RWPE2 (cell line): ENCODE data around the gene GTF3C6.
A peak's percentile ranks its signal among the peaks of the same experiment; 100 is the strongest.

ENCODE experiments used
- ATAC-seq: fragments of 200-7000 bp; cut with Tn5 transposase; 3 replicates; pipeline ENCODE4 v1.9.1; 2021; ENCODE audit warnings: low read depth
- DNase-seq: peaks from one replicate; pipeline ENCODE4 v3.0.0-alpha.2; 2020; ENCODE audit warnings: low spot score
- H3K27ac ChIP-seq: fragments of 450-650 bp; 2 replicates; pipeline ENCODE4 v1.5.1; 2017; ENCODE audit warnings: mild to moderate bottlenecking; ENCODE audit not compliant: poor library complexity, severe bottlenecking
- H3K27me3 ChIP-seq: fragments of 250-450 bp; sonication (Bioruptor Pico); 2 replicates; pipeline ENCODE4 v1.5.1; 2021; ENCODE audit warnings: mild to moderate bottlenecking, moderate library complexity; ENCODE audit not compliant: insufficient read depth, poor library complexity, severe bottlenecking
- H3K36me3 ChIP-seq: fragments of 250-450 bp; sonication (Bioruptor Pico); 2 replicates; pipeline ENCODE4 v1.5.1; 2020; ENCODE audit warnings: low read depth, mild to moderate bottlenecking, moderate library complexity
- H3K4me1 ChIP-seq: fragments of 250-450 bp; sonication (Bioruptor Pico); 2 replicates; pipeline ENCODE4 v1.5.1; 2021; ENCODE audit warnings: mild to moderate bottlenecking, moderate library complexity; ENCODE audit not compliant: insufficient read depth, poor library complexity, severe bottlenecking
- H3K4me3 ChIP-seq: fragments of 250-450 bp; sonication (Bioruptor Pico); 2 replicates; pipeline ENCODE4 v1.5.1; 2021; ENCODE audit warnings: mild to moderate bottlenecking, moderate library complexity; ENCODE audit not compliant: severe bottlenecking
- H3K9me3 ChIP-seq: fragments of 250-450 bp; sonication (Bioruptor Pico); 2 replicates; pipeline ENCODE4 v1.5.1; 2021; ENCODE audit warnings: mild to moderate bottlenecking, moderate library complexity; ENCODE audit not compliant: severe bottlenecking
- TF ChIP-seq, protein P1 (sequence below): fragments of 450-650 bp; IDR thresholded peaks from one replicate; pipeline ENCODE4 v1.5.1; 2017; ENCODE audit warnings: mild to moderate bottlenecking, moderate library complexity; ENCODE audit not compliant: poor library complexity, severe bottlenecking

GTF3C6 gene

DNA sequence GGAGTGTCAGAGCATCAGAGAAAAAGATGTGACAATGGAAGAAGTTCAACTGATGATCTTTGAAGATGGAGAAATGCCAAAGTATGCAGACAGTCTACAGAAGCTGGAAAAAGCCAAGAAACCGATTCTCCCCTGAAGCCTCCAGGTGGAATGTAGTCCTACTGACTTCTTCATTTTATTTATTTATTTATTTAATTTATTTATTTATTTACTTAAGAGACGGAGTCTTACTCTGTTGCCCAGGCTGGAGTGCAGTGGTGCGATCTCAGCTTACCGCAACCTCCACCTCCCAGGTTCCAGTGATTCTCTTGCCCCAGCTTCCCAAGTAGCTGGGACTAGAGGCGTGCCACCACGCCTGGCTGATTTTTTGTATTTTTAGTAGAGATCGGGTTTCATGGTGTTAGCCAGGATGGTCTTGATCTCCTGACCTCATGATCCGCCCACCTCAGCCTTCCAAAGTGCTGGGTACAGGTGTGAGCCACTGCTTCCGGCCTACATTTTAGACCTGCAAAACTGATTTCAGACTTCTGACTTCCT is 21.1 kb downstream of the GTF3C6 start:
- no peaks in the 10 kb centered on the region for H3K9me3 ChIP-seq
- TF ChIP-seq, protein P1, sequence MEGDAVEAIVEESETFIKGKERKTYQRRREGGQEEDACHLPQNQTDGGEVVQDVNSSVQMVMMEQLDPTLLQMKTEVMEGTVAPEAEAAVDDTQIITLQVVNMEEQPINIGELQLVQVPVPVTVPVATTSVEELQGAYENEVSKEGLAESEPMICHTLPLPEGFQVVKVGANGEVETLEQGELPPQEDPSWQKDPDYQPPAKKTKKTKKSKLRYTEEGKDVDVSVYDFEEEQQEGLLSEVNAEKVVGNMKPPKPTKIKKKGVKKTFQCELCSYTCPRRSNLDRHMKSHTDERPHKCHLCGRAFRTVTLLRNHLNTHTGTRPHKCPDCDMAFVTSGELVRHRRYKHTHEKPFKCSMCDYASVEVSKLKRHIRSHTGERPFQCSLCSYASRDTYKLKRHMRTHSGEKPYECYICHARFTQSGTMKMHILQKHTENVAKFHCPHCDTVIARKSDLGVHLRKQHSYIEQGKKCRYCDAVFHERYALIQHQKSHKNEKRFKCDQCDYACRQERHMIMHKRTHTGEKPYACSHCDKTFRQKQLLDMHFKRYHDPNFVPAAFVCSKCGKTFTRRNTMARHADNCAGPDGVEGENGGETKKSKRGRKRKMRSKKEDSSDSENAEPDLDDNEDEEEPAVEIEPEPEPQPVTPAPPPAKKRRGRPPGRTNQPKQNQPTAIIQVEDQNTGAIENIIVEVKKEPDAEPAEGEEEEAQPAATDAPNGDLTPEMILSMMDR = no peak
- H3K4me3 ChIP-seq = no peak overlapping the region
- ATAC-seq = no peak
- no peak for DNase-seq
- no peaks in the 10 kb centered on the region for H3K27me3 ChIP-seq
- peaks cover 8% of the 10 kb centered on the region; the same call in 1 of the 2 replicates for H3K36me3 ChIP-seq
- H3K4me1 ChIP-seq = no peaks in the 10 kb centered on the region
- H3K27ac ChIP-seq = no peak overlapping the region

DNA sequence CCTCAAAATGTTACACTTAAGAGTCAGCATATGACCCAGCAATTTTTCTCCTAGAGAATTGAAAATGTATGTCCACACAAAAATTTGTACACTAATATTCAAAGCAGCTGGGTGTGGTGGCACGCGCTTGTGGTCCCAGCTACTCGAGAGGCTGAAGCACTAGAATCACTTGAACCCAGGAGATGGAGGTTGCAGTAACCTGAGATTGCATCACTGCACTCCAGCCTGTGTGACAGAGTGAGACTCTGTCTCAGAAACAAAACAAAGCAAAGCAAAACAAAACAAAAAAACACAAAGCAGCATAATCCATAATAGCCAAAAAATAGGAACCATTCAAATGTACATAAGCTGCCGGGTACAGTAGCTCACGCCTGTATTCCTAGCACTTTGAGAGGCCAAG is 21.7 kb downstream of the GTF3C6 start:
- H3K36me3 ChIP-seq = peaks cover 14% of the 10 kb centered on the region
- DNase-seq (no peak), ATAC-seq (no peak)
- H3K4me1 ChIP-seq = no peaks in the 10 kb centered on the region
- H3K27ac ChIP-seq = no peak overlapping the region
- no peaks in the 10 kb centered on the region for H3K9me3 ChIP-seq
- H3K4me3 ChIP-seq = no peak overlapping the region
- TF ChIP-seq, protein P1 = no peak
- no peaks in the 10 kb centered on the region for H3K27me3 ChIP-seq

DNA sequence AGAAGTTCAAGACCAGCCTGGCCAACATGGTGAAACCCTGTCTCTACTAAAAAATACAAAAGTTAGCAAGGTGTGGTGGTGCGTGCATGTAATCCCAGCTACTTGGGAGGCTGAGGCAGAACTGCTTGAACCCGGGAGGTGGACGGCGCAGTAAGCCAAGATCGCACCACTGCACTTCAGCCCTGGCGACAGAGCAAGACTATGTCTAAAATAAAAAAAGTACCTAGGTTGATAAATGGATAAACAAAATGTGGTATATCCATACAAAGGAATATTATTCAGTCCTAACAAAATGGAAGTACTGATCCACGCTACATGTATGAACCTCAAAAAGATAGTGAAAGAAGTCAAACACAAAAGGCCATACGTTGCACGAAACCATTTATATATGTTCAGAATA is 22.1 kb downstream of the GTF3C6 start:
- ATAC-seq (no peak), DNase-seq (no peak)
- H3K27me3 ChIP-seq = no peaks in the 10 kb centered on the region
- peaks cover 18% of the 10 kb centered on the region for H3K36me3 ChIP-seq
- peak overlapping the region; percentile 47 for H3K27ac ChIP-seq
- H3K4me1 ChIP-seq = no peaks in the 10 kb centered on the region
- TF ChIP-seq, protein P1 = no peak
- H3K4me3 ChIP-seq = no peak overlapping the region
- no peaks in the 10 kb centered on the region for H3K9me3 ChIP-seq

DNA sequence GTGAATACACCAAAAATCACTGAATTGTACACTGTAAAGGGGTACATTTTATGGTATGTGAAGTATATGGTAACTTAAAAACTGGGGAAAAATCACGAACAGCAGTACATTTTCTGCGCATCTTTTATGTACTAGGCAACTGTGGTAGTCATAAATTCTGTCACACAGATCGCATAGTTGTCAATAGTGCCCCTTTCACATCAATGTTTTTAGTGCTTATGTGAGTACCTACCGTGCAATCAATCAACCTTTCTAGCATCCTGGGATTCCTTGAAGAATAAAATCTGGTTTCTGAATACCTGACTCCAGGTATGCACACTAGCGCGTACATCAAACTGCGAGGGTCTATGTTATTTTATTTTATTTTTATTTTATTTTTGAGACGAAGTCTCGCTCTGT is 22.7 kb downstream of the GTF3C6 start:
- TF ChIP-seq, protein P1 = no peak
- no peak for DNase-seq
- H3K27ac ChIP-seq = peak overlapping the region; percentile 47

DNA sequence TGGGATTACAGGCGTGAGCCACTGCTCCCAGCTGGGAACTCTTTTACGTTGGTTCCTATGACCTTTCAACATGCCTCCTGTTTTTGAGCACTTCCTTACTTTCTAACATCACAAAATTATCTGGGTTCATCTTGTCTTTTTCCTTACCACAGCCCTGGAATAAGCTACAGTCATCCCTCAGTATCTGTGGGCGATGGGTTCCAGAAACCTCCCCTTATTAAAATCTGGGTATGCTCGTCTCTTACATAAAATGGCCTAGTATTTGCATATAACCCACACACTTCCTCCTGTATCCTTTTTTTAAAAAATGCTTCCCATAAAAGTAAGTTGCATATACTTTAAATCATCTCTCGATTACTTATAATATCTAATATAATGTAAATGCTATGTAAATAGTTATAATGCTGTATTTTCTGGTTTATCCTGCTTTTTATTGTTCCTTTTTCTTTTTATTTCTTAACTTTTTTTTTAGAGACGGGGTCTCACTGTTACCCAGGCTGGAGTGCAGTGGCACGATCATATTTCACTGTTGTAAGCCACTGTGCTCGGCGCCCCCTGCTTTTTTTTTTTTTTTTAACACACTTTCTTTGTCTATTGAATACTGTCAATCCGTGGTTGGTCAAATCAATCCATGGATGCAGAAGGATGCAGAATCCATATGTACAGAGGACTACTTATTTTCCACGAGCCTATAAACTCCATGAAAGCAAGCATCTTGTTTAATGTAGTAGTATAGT is 32.5 kb downstream of the GTF3C6 start:
- no peak for DNase-seq
- Histone ChIP-seq H3K4me1 (no peaks in the 10 kb centered on the region), H3K9me3 (no peaks in the 10 kb centered on the region), H3K27me3 (no peaks in the 10 kb centered on the region), H3K36me3 (peaks cover 87% of the 10 kb centered on the region), H3K4me3 (no peak overlapping the region), H3K27ac (no peak overlapping the region)
- ATAC-seq = no peak
- TF ChIP-seq, protein P1 = peak; percentile 29

More for the DNA sequence above, 22.7 kb downstream of the GTF3C6 start:
- Histone ChIP-seq H3K4me3 (peak overlapping the region; percentile 100), H3K9me3 (no peaks in the 10 kb centered on the region), H3K27me3 (no peaks in the 10 kb centered on the region), H3K36me3 (peaks cover 24% of the 10 kb centered on the region), H3K4me1 (no peaks in the 10 kb centered on the region)
- no peak for ATAC-seq
